ENCODE measurements around the gene RAB7B.

RAB7B gene

DNA sequence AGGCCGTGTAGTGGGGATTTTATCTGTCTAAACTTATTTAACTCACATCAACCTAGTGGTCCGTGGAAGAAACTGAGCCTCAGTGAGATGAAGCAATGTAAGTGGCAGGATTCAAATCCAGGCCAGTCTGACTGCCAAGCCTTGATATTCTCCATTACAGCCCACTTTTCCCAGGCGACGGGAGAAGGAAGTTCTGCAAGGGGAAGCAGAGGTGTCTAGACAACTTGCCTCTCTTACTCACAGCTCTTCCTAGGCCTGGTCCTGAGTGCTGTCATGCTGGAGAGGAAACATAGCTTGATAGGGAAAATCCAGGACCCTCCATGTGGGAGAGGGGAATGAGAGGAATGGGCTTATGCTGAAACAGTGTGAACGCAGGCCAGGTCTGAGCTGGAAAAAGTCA is 11.4 kb upstream of the RAB7B start:
- Histone ChIP-seq H3K79me2 (ENCODE audit: insufficient read depth, low read length) (no peaks in the 10 kb centered on the region), H3K4me3 (ENCODE audit: insufficient read depth, low read length, poor library complexity, severe bottlenecking) (no peak overlapping the region), H2AFZ (ENCODE audit: low read depth, low read length, severe bottlenecking) (no peak overlapping the region), H3K36me3 (ENCODE audit: low read length) (no peaks in the 10 kb centered on the region), H3K27me3 (ENCODE audit: low read length) (no peaks in the 10 kb centered on the region), H3F3A (ENCODE audit: insufficient read depth) (no peaks in the 10 kb centered on the region), H3K9me2 (replicated peaks; ENCODE audit: insufficient read depth, low read length) (no peaks in the 10 kb centered on the region), H3K4me2 (ENCODE audit: low read depth, low read length, poor library complexity, severe bottlenecking) (no peak overlapping the region), H3K9me3 (ENCODE audit: insufficient read depth, low read length) (no peaks in the 10 kb centered on the region), H4K20me1 (ENCODE audit: low read depth, low read length) (no peaks in the 10 kb centered on the region), H3K9ac (ENCODE audit: low read length) (no peak overlapping the region), H3K27ac (ENCODE audit: low read depth, low read length) (no peak overlapping the region)
- TF ChIP-seq, protein P1, sequence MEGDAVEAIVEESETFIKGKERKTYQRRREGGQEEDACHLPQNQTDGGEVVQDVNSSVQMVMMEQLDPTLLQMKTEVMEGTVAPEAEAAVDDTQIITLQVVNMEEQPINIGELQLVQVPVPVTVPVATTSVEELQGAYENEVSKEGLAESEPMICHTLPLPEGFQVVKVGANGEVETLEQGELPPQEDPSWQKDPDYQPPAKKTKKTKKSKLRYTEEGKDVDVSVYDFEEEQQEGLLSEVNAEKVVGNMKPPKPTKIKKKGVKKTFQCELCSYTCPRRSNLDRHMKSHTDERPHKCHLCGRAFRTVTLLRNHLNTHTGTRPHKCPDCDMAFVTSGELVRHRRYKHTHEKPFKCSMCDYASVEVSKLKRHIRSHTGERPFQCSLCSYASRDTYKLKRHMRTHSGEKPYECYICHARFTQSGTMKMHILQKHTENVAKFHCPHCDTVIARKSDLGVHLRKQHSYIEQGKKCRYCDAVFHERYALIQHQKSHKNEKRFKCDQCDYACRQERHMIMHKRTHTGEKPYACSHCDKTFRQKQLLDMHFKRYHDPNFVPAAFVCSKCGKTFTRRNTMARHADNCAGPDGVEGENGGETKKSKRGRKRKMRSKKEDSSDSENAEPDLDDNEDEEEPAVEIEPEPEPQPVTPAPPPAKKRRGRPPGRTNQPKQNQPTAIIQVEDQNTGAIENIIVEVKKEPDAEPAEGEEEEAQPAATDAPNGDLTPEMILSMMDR (IDR thresholded peaks at IDR 0.05; ENCODE audit: insufficient read depth, low read length, poor library complexity, severe bottlenecking), result no peak
- TF ChIP-seq EZH2phosphoT487 (conservative IDR thresholded peaks at IDR 0.05; ENCODE audit: low read length), result no peak

DNA sequence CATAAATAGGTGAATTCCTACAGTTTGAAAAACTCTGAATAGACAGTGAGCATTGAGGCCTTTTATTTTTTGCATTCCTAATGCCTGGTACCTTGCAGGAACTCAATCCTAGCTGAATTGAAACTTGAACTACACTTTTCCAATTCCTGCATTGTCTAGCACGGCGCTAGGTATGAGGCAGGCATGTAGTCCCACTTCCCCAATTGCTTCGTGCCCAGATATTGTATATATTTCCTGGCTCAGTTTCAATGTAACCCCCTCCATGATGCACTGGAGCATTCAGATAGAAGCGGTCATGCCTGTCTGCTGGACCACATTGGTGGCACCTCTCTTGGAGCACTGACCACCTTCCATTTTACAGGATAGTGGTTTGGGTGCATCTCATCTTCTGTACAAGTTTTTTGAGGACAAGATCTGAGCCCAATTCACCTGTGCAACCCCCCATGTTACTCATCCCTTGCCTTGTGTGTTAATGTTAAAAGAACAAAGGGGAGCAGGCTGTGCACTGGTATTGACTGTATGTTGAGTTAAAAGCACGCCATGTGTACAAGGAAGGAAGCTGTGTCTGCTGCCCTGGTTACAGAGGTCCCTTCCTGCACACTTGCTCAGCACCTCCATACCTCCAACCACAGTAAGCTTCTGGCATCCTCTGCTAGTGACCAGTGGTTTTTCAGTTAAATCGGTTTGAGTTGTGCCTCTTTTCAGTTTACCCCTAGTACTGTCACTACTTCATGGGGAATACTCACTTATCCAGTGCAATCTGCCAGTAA is 10.0 kb upstream of the RAB7B start:
- Histone ChIP-seq H3K4me2 (ENCODE audit: low read depth, low read length, poor library complexity, severe bottlenecking) (no peak overlapping the region), H3K9me3 (ENCODE audit: insufficient read depth, low read length) (no peaks in the 10 kb centered on the region), H3K79me2 (ENCODE audit: insufficient read depth, low read length) (no peaks in the 10 kb centered on the region), H3F3A (ENCODE audit: insufficient read depth) (no peaks in the 10 kb centered on the region), H4K20me1 (ENCODE audit: low read depth, low read length) (no peaks in the 10 kb centered on the region), H3K27me3 (ENCODE audit: low read length) (no peaks in the 10 kb centered on the region), H3K27ac (ENCODE audit: low read depth, low read length) (no peak overlapping the region), H2AFZ (ENCODE audit: low read depth, low read length, severe bottlenecking) (peak overlapping the region; percentile 89), H3K36me3 (ENCODE audit: low read length) (no peaks in the 10 kb centered on the region), H3K4me3 (ENCODE audit: insufficient read depth, low read length, poor library complexity, severe bottlenecking) (no peak overlapping the region), H3K9ac (ENCODE audit: low read length) (no peak overlapping the region), H3K9me2 (replicated peaks; ENCODE audit: insufficient read depth, low read length) (no peaks in the 10 kb centered on the region)
- TF ChIP-seq EZH2phosphoT487 (conservative IDR thresholded peaks at IDR 0.05; ENCODE audit: low read length), result no peak

DNA sequence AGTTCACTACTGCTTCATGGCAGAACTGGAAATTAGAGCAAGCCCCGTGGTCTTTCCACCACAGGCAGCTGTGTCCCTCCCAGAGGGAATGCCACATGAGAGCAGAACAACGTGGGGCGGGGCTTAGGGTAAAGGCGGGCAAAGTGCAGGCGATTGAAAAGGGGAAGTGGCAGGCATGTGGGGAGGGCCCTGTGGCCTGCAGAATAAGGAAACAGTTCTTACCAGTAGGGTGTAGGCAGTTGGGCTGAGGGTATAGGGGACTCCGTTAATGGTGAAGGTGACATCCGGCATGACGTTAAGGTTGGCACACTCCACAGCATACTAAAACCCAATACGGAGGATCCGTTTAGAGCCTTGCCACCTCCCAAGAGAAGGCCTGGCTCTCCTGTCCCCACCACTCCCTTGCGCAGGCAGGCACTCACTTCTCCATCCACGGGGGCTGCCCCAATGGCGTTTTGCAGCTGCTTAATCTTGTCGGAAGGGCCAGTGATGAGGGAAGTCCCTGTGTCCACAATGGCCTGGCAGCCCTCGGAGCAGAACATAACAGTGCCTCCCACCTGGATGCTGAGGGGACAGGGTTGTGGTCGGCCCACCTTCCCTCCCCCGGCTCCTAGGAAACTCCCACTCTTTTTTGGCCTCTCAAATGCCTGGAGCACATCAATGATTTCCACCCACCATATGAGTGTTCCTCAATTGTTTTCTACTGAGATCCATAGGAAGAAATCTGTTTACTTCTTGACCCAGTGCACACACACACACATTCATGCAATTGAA is 9.1 kb upstream of the RAB7B start:
- Histone ChIP-seq H3K9me2 (replicated peaks; ENCODE audit: insufficient read depth, low read length) (no peaks in the 10 kb centered on the region), H3K9ac (ENCODE audit: low read length) (peak overlapping the region; percentile 29; the same call in 1 of the 2 replicates), H3K4me2 (ENCODE audit: low read depth, low read length, poor library complexity, severe bottlenecking) (peak overlapping the region; percentile 39), H3K79me2 (ENCODE audit: insufficient read depth, low read length) (no peaks in the 10 kb centered on the region), H2AFZ (ENCODE audit: low read depth, low read length, severe bottlenecking) (peak overlapping the region; percentile 89), H4K20me1 (ENCODE audit: low read depth, low read length) (no peaks in the 10 kb centered on the region), H3K27me3 (ENCODE audit: low read length) (no peaks in the 10 kb centered on the region), H3K36me3 (ENCODE audit: low read length) (no peaks in the 10 kb centered on the region), H3F3A (ENCODE audit: insufficient read depth) (no peaks in the 10 kb centered on the region), H3K4me3 (ENCODE audit: insufficient read depth, low read length, poor library complexity, severe bottlenecking) (no peak overlapping the region), H3K9me3 (ENCODE audit: insufficient read depth, low read length) (no peaks in the 10 kb centered on the region), H3K27ac (ENCODE audit: low read depth, low read length) (peak overlapping the region; percentile 42)
- TF ChIP-seq, protein P1 (IDR thresholded peaks at IDR 0.05; ENCODE audit: insufficient read depth, low read length, poor library complexity, severe bottlenecking), result no peak
- TF ChIP-seq EZH2phosphoT487 (conservative IDR thresholded peaks at IDR 0.05; ENCODE audit: low read length), result no peak

DNA sequence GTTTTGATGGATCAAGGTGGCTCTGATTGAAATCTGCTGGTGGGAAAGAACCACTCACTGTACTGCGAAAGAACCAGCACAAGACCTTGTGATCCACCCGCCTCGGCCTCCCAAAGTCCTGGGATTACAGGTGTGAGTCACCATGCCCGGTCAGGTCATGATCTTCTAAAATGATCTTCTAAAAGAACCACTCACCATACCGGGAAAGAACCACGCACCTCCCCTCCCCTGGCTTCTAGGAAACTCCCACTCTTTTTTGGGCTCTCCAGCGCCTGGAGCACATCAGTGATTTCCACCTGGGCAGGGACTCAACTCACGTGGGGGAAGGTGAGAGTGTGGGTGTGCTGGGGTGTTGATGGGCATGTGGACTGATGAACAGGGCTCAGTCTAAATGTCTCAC is 7.9 kb upstream of the RAB7B start:
- Histone ChIP-seq H3K9me3 (ENCODE audit: insufficient read depth, low read length) (no peaks in the 10 kb centered on the region), H2AFZ (ENCODE audit: low read depth, low read length, severe bottlenecking) (no peak overlapping the region), H4K20me1 (ENCODE audit: low read depth, low read length) (no peaks in the 10 kb centered on the region), H3F3A (ENCODE audit: insufficient read depth) (no peaks in the 10 kb centered on the region), H3K4me3 (ENCODE audit: insufficient read depth, low read length, poor library complexity, severe bottlenecking) (no peak overlapping the region), H3K9me2 (replicated peaks; ENCODE audit: insufficient read depth, low read length) (no peaks in the 10 kb centered on the region), H3K9ac (ENCODE audit: low read length) (no peak overlapping the region), H3K79me2 (ENCODE audit: insufficient read depth, low read length) (no peaks in the 10 kb centered on the region), H3K4me2 (ENCODE audit: low read depth, low read length, poor library complexity, severe bottlenecking) (no peak overlapping the region), H3K27me3 (ENCODE audit: low read length) (no peaks in the 10 kb centered on the region), H3K36me3 (ENCODE audit: low read length) (no peaks in the 10 kb centered on the region), H3K27ac (ENCODE audit: low read depth, low read length) (no peak overlapping the region)
- TF ChIP-seq, protein P1 (IDR thresholded peaks at IDR 0.05; ENCODE audit: insufficient read depth, low read length, poor library complexity, severe bottlenecking), result no peak
- TF ChIP-seq EZH2phosphoT487 (conservative IDR thresholded peaks at IDR 0.05; ENCODE audit: low read length), result no peak
